HL-60 (cell line): ENCODE results near the gene IQCE.

Source experiments
- DNase-seq, 2 experiments: peaks; one replicate each; pipeline ENCODE4 v3.0.0-alpha.2; 2010 to 2020; ENCODE audit warnings: low read depth in 1 of 2, low spot score in 1 of 2
- H3K27ac ChIP-seq: fragments of 250-450 bp; sonication (Bioruptor Pico); replicated peaks from 2 replicates; pipeline ENCODE4 v1.5.1; 2020; ENCODE audit warnings: mild to moderate bottlenecking, moderate library complexity
- H3K27me3 ChIP-seq: fragments of 250-450 bp; sonication (Bioruptor Pico); 2 replicates; pipeline ENCODE4 v1.5.1; 2021; ENCODE audit warnings: mild to moderate bottlenecking, moderate library complexity; ENCODE audit not compliant: insufficient read depth, poor library complexity, severe bottlenecking
- H3K4me3 ChIP-seq: replicated peaks from 2 replicates; pipeline ENCODE4 v1.5.1; 2011; ENCODE audit warnings: mild to moderate bottlenecking, control low read depth, low read length; ENCODE audit not compliant: insufficient read depth
- GABPA ChIP-seq: IDR thresholded peaks from 2 replicates; pipeline ENCODE4 v1.6.1; 2012; ENCODE audit warnings: low read depth
- POLR2AphosphoS5 ChIP-seq: IDR thresholded peaks from 2 replicates; pipeline ENCODE4 v1.6.1; 2012; ENCODE audit warnings: low read depth
- SPI1 ChIP-seq: IDR thresholded peaks from 2 replicates; pipeline ENCODE4 v1.6.1; 2012; ENCODE audit warnings: low read depth, mild to moderate bottlenecking, borderline replicate concordance
- TF ChIP-seq, protein P1 (sequence below): IDR thresholded peaks from one replicate; pipeline ENCODE4 v1.5.1; 2011; ENCODE audit warnings: low read length, control low read depth, inconsistent platforms; ENCODE audit not compliant: insufficient read depth
- TF ChIP-seq, protein P2 (sequence below): IDR thresholded peaks from 2 replicates; pipeline ENCODE4 v1.6.1; 2012; ENCODE audit warnings: low read depth; ENCODE audit not compliant: insufficient replicate concordance

The IQCE gene

DNA sequence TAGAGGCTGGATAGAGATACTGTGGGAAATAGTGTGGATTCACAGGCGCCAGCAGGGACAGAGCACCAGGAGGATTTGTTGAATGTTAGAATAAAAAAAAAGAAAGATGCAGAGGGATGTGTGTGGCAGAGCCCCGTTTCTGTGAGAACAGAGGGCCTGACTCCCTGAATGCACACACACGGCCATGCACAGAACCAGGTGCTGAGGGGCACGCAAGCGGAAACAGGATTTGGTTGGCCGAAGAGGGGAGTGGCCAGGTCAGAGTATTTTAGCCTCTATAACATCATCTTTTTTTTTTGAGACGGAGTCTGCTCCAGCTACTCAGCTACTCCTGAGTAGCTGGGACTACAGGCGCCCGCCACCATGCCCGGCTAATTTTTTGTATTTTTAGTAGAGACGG is 21.9 kb downstream of the IQCE start:
- Histone ChIP-seq H3K27me3 (no peaks in the 10 kb centered on the region), H3K27ac (no peak overlapping the region), H3K4me3 (no peak overlapping the region)
- TF ChIP-seq POLR2AphosphoS5: no peak
- TF ChIP-seq, protein P1, sequence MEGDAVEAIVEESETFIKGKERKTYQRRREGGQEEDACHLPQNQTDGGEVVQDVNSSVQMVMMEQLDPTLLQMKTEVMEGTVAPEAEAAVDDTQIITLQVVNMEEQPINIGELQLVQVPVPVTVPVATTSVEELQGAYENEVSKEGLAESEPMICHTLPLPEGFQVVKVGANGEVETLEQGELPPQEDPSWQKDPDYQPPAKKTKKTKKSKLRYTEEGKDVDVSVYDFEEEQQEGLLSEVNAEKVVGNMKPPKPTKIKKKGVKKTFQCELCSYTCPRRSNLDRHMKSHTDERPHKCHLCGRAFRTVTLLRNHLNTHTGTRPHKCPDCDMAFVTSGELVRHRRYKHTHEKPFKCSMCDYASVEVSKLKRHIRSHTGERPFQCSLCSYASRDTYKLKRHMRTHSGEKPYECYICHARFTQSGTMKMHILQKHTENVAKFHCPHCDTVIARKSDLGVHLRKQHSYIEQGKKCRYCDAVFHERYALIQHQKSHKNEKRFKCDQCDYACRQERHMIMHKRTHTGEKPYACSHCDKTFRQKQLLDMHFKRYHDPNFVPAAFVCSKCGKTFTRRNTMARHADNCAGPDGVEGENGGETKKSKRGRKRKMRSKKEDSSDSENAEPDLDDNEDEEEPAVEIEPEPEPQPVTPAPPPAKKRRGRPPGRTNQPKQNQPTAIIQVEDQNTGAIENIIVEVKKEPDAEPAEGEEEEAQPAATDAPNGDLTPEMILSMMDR: no peak
- TF ChIP-seq, protein P2, sequence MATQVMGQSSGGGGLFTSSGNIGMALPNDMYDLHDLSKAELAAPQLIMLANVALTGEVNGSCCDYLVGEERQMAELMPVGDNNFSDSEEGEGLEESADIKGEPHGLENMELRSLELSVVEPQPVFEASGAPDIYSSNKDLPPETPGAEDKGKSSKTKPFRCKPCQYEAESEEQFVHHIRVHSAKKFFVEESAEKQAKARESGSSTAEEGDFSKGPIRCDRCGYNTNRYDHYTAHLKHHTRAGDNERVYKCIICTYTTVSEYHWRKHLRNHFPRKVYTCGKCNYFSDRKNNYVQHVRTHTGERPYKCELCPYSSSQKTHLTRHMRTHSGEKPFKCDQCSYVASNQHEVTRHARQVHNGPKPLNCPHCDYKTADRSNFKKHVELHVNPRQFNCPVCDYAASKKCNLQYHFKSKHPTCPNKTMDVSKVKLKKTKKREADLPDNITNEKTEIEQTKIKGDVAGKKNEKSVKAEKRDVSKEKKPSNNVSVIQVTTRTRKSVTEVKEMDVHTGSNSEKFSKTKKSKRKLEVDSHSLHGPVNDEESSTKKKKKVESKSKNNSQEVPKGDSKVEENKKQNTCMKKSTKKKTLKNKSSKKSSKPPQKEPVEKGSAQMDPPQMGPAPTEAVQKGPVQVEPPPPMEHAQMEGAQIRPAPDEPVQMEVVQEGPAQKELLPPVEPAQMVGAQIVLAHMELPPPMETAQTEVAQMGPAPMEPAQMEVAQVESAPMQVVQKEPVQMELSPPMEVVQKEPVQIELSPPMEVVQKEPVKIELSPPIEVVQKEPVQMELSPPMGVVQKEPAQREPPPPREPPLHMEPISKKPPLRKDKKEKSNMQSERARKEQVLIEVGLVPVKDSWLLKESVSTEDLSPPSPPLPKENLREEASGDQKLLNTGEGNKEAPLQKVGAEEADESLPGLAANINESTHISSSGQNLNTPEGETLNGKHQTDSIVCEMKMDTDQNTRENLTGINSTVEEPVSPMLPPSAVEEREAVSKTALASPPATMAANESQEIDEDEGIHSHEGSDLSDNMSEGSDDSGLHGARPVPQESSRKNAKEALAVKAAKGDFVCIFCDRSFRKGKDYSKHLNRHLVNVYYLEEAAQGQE: no peak
- no peak for TF ChIP-seq GABPA
- no peak for TF ChIP-seq SPI1
- no peak for DNase-seq

GRCh38 chr7:2582006-2582735 is 23.4 kb downstream of the IQCE start:
- TF ChIP-seq GABPA (no peak), POLR2AphosphoS5 (no peak), SPI1 (no peak)
- TF ChIP-seq, protein P2: no peak
- TF ChIP-seq, protein P1: no peak
- DNase-seq: no peak
- no peak overlapping the region for H3K4me3 ChIP-seq
- H3K27ac ChIP-seq: no peak overlapping the region
- H3K27me3 ChIP-seq: no peaks in the 10 kb centered on the region

GRCh38 chr7:2583798-2584580 is 25.2 kb downstream of the IQCE start:
- no peak for DNase-seq
- TF ChIP-seq, protein P2: no peak
- TF ChIP-seq SPI1: no peak
- TF ChIP-seq, protein P1: no peak
- no peak for TF ChIP-seq GABPA
- no peak for TF ChIP-seq POLR2AphosphoS5
- H3K27ac ChIP-seq: no peak overlapping the region
- no peaks in the 10 kb centered on the region for H3K27me3 ChIP-seq
- H3K4me3 ChIP-seq: no peak overlapping the region
